Left lung (tissue), 10 donors: Measurements from ENCODE around the gene MTUS2. TPM values are rescaled to one million over a fixed set of nuclear protein-coding genes. Genes with fewer than 3 reads are reported as not detected.

Experiments
- ATAC-seq: fragments of 200-7000 bp; cut with Tn5 transposase; one replicate; pipeline ENCODE4 v1.9.1; 2020; ENCODE audit warnings: moderate library complexity
- DNase-seq, 4 donors: peaks; one replicate each; pipeline ENCODE4 v3.0.0-alpha.2; 2013 to 2020
- H3K27ac ChIP-seq, 2 donors: fragments of 200-600 bp; sonication (generic) in 1 of 2; one replicate each; pipeline versions ENCODE4 v1.5.0 to v1.8.0; 2020 to 2021
- H3K27me3 ChIP-seq, 2 donors: fragments of 200-600 bp; sonication (generic) in 1 of 2; one replicate each; pipeline versions ENCODE4 v1.5.0 to v1.8.0; 2020 to 2021
- H3K36me3 ChIP-seq, 2 donors: fragments of 200-600 bp; sonication (generic) in 1 of 2; one replicate each; pipeline versions ENCODE4 v1.5.0 to v1.8.0; 2020 to 2021
- H3K4me1 ChIP-seq, 2 donors: fragments of 200-600 bp; one replicate each; pipeline ENCODE4 v1.8.0; 2021
- H3K4me3 ChIP-seq, 2 donors: fragments of 200-600 bp; sonication (generic) in 1 of 2; one replicate each; pipeline versions ENCODE4 v1.5.0 to v1.8.0; 2020 to 2021; ENCODE audit warnings: mild to moderate bottlenecking in 1 of 2
- H3K9me3 ChIP-seq, 2 donors: fragments of 200-600 bp; sonication (generic) in 1 of 2; one replicate each; pipeline versions ENCODE4 v1.5.0 to v1.8.0; 2020 to 2021
- CTCF ChIP-seq, 2 donors: fragments of 200-600 bp; sonication (generic) in 1 of 2; IDR thresholded peaks; one replicate each; pipeline versions ENCODE4 v1.5.0 to v1.8.0; 2021; ENCODE audit warnings: antibody characterized with exemption in 2 of 2
- intact Hi-C, 2 donors: fragments of 100-400 bp; cut with DNase I; formaldehyde crosslinking; loops; one replicate each; pipeline versions ENCODE4 v1.11.2 to v1.14.2; 2022
- polyA plus RNA-seq, 6 donors: library from polyadenylated mRNA; unstranded; fragments of 120-200 nt; gene quantifications; one replicate each; pipeline ENCODE4 v1.2.1, GENCODE V29; 2013; ENCODE audit not compliant: insufficient read length in 6 of 6
- total RNA-seq, 2 donors: library from RNA; stranded (reverse); fragmentation: NEBNext Ultra II Directional; extraction: Animal tissue kit (Norgen Biotek cat#: 25700); gene quantifications; one replicate each; pipeline ENCODE4 v1.2.1, GENCODE V29; 2021
- donor health status: DM: no; HTN: yes; CAD: no.
- donor health status: DM: no; HTN: no; CAD: no.

MTUS2 gene
- total and polyA plus RNA-seq, 8 donors = 0.21 to 0.92 (median 0.50) TPM

- no peak for TF ChIP-seq CTCF (IDR thresholded peaks at IDR 0.05)
- no peak overlapping the region for H3K27ac ChIP-seq
- intact Hi-C loops = no loop called here
Measured at GRCh38 chr13:29441306-29441705, 621.2 kb downstream of the MTUS2 start.

GRCh38 chr13:29446016-29446415, 625.9 kb downstream of the MTUS2 start:
- DNase-seq = no peak

More at GRCh38 chr13:29441306-29441705, 621.2 kb downstream of the MTUS2 start:
- DNase-seq (no peak), ATAC-seq (no peak)
- Histone ChIP-seq H3K27me3 (no peaks in the 10 kb centered on the region), H3K4me1 (peaks cover 0 to 5% of the 10 kb centered on the region in 2 donors), H3K4me3 (no peak overlapping the region), H3K36me3 (no peaks in the 10 kb centered on the region), H3K9me3 (no peaks in the 10 kb centered on the region)

DNA sequence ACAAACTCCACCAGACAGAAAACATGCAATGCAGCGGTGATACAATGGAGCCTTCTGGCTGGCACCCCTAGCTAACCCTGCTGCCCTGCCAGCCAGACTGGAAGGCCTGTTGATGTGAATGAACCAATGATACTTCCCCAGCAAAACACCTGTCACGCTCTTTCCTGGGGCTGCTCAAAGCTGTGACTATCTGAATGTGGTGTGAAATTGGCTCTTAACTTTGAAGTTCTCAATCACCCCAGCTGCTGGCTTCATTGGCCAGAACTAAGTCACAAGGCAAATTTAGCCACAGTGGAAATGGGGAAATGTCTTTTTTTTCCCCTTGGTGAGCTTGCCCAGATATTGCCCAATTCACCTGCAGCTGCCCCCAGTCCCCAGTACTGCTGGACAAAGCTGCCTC, 628.0 kb downstream of the MTUS2 start:
- no peak for ATAC-seq

More at GRCh38 chr13:29446016-29446415, 625.9 kb downstream of the MTUS2 start:
- Histone ChIP-seq H3K27me3 (peaks cover 0 to 12% of the 10 kb centered on the region in 2 donors), H3K9me3 (no peaks in the 10 kb centered on the region), H3K27ac (no peak overlapping the region), H3K36me3 (no peaks in the 10 kb centered on the region), H3K4me3 (no peak overlapping the region), H3K4me1 (no peaks in the 10 kb centered on the region)
- intact Hi-C loops = no loop called here
- TF ChIP-seq CTCF (IDR thresholded peaks at IDR 0.05) = no peak
- no peak for ATAC-seq

GRCh38 chr13:29449726-29450125, 629.6 kb downstream of the MTUS2 start:
- H3K4me1 ChIP-seq = no peaks in the 10 kb centered on the region
- no peaks in the 10 kb centered on the region for H3K36me3 ChIP-seq
- no peak for TF ChIP-seq CTCF (IDR thresholded peaks at IDR 0.05)
- intact Hi-C loops = no loop called here
- no peak overlapping the region for H3K27ac ChIP-seq
- H3K4me3 ChIP-seq = no peak overlapping the region
- DNase-seq (no peak), ATAC-seq (no peak)
- no peaks in the 10 kb centered on the region for H3K9me3 ChIP-seq
- H3K27me3 ChIP-seq = peaks cover 0 to 12% of the 10 kb centered on the region in 2 donors

More for the DNA sequence above, 628.0 kb downstream of the MTUS2 start:
- Histone ChIP-seq H3K27ac (no peak overlapping the region), H3K4me1 (no peaks in the 10 kb centered on the region), H3K9me3 (no peaks in the 10 kb centered on the region), H3K4me3 (no peak overlapping the region), H3K36me3 (no peaks in the 10 kb centered on the region), H3K27me3 (peaks cover 0 to 12% of the 10 kb centered on the region in 2 donors)
- intact Hi-C loops = no loop called here
- no peak for TF ChIP-seq CTCF (IDR thresholded peaks at IDR 0.05)
- DNase-seq = no peak

- no peaks in the 10 kb centered on the region for H3K4me1 ChIP-seq
- H3K4me3 ChIP-seq = no peak overlapping the region
- no peak for DNase-seq
- H3K36me3 ChIP-seq = no peaks in the 10 kb centered on the region
- ATAC-seq = no peak
- no peak overlapping the region for H3K27ac ChIP-seq
- no peak for TF ChIP-seq CTCF (IDR thresholded peaks at IDR 0.05)
- H3K9me3 ChIP-seq = no peaks in the 10 kb centered on the region
- H3K27me3 ChIP-seq = peaks cover 0 to 9% of the 10 kb centered on the region in 2 donors
- intact Hi-C loops = no loop called here
Measured at GRCh38 chr13:29451976-29452375, 631.8 kb downstream of the MTUS2 start.
